HG03460 (cell line): Measurements from ENCODE around the gene TPO.
"Not testable (repeated sequence)": the region's sequence is repeated elsewhere in the genome, so short reads cannot be mapped to it uniquely, and the experiment has no call there.

Experiments used
- ATAC-seq: cut with Tn5 transposase; IDR thresholded peaks from one replicate; pipeline ENCODE4 v1.9.1; 2021; ENCODE audit not compliant: unreplicated experiment

TPO gene

DNA sequence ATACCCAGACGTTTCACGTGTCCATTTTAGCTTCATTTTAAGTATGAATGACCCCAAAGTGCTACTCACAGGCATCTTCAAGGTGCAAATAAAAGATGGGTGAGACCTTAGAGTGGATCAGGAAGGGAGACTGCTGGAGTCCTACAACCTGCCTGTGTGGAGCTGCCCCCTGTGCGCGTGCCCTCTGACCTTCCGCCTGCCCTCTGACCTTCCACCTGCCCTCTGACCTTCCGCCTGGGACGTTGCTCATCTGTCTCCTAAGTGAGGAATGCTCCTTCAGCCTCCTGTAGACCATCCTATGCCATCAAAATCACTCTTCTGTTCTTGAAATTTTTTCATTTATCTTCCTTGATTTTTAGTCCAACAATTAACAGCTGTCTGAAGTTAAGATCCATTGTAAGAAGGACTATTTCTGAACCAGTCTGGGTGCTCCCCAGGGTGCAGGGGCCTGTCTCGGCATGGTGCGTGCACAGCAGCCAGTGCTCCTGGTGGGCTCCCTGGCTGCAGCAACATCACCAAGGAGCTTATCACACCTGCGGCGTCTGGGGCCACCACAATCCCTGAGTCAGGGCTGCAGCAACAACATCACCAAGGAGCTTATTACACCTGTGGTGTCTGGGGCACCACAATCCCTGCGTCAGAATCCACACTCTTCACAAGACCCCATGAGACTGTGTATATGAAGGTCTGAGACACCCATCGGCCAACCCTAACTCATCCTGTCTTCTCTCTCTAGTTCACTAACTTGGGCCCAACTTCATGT is 86.0 kb downstream of the TPO start:
- no peak for ATAC-seq

DNA sequence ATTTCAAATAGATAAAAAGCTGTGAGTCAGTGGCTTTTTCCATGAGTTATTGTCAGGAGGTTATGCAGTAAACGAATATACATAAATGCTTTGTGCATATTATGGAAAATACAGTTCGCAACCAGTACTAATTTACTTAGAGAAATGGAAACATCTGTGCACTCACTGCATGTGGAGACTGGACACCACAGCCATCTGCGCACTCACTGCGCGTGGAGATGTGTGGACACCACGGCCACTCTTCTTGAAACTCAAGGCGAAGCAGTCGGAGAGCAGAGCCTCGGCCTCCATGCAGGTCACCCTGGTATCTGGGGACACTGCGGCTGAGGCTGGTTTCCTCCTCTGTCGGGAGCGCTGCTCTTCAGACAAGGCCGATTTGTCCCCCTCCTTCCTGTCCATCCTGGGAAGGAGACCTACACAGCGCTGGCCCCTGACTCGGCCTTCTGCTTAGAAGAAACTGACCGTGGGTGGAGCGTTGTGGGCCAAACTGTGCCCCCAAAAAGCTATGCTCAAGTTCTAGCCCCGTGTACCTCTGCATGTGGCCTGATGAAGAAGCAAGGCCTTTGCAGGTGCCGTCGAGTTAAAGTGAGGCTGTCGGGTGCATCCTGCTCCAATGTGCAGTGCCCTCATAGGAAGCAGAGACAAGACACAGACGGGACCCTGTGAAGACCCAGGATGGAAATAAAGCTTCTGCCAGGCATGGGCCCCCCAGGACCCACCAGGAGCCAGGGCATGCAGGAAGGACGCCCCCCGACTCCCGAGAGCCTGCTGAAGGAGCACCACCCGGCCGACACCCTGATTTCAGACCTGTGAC is 88.0 kb downstream of the TPO start:
- no peak for ATAC-seq

DNA sequence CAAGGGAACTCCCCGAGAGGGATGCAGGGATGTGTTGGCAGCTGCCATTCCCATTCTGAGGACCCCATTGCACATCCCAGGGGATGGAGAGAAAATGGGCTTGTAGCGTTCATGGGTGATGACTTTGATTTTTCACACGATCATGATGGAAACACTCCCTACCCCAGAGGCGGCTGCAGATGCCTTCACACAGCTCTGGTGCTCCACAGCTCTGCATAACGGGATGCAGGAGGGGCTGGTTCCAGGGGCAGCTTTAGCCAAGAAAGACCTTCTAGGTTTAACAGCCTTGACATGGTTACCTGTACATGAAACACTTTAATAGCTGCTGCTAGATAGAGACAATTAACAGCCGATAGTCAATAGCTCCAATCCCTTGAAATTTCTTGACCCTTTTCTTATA is 88.7 kb downstream of the TPO start:
- ATAC-seq = no peak

DNA sequence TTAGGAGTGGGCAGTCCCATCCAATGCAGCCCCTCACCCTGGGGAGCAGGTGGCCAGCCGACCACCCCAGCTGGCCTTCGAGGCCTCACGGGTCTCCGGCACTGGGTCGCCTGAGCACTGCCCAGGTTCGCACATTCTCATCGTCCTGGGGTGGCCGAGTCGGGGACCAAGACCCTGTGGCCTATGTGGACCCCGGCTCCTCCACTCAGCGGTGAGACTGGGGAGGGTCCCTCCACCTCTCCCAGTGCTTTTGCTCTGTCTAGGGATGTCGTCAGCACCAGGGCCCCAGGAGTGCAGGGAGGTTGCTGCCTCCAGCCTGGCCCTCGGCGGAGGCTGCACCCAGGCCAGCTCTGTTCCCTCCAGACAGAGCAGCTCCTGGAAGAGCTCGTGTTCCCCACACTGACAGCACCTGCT is 89.6 kb downstream of the TPO start:
- no peak for ATAC-seq

DNA sequence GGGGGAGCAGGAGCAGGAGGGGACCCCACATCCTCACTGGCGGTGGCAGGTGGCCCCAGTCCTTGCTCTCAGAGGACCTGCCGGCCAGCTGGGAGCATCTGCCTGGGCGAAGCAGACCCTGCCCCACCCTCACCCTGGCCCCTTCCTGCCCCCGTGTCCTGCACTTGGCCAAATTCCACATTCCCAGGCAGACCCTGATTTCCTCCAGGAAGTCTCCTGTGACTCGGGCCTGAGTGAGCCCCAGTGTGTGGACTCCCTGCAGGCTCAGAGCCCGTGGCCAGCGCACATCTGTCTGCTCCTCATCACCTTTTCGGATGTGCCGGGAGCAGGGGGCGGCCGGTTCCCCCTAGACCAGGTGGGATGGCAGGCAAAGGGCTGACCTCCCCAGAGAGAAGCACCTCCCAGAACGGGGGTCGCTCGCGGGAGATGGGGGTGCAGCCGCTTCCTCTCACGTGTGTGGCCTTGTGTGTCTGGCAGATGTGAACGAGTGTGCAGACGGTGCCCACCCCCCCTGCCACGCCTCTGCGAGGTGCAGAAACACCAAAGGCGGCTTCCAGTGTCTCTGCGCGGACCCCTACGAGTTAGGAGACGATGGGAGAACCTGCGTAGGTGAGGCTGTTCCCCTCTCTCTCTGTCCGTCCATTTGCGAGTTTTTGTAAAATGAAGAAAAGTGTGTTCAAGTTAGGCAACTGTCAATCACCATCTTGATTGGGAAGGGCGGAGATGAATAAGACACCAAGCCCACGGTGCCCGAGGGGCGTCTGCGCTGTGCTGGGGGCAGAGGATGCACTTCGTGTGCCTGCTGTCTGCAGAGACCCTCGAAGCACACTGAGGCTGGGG is 90.4 kb downstream of the TPO start:
- ATAC-seq = no peak

DNA sequence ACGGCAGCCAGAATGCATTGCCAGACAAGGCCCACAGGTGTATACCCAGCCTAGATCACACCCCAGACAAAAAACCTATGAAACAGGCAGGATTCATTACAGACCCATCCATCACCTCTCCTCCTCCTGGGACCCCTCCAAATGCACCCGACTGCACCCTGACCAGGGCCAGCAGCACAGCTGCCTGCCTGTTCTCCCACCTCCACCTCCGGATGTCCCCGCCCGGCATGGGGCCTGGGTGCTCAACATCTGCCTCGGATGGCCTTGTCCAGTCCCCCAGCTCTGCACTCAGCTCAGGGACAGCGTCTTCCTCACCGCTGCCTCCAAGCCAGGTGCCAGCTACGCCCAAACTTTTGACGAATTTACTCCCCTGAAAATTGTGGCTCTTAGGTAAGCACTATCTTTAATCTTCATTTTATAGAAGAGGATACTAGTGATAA is 91.1 kb downstream of the TPO start:
- no peak for ATAC-seq

DNA sequence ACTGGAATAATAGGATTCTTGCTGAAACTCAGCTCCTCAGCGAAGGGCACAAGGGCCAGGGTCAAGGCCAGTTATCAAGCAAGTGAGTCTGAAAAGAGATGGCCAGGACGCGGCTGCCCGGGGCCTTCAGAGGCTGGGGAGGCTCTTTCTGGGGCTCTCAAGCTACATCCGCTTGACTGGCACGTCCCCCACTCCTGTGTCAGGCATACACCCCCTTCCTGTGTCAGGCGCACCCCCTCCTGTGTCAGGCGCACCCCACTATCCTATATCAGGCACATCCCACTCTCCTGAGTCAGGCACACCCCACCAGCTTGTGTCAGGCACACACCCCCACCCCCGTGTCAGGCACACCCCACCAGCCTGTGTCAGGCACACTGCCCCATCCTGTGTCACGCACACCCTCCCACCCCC is 91.8 kb downstream of the TPO start:
- no peak for ATAC-seq

DNA sequence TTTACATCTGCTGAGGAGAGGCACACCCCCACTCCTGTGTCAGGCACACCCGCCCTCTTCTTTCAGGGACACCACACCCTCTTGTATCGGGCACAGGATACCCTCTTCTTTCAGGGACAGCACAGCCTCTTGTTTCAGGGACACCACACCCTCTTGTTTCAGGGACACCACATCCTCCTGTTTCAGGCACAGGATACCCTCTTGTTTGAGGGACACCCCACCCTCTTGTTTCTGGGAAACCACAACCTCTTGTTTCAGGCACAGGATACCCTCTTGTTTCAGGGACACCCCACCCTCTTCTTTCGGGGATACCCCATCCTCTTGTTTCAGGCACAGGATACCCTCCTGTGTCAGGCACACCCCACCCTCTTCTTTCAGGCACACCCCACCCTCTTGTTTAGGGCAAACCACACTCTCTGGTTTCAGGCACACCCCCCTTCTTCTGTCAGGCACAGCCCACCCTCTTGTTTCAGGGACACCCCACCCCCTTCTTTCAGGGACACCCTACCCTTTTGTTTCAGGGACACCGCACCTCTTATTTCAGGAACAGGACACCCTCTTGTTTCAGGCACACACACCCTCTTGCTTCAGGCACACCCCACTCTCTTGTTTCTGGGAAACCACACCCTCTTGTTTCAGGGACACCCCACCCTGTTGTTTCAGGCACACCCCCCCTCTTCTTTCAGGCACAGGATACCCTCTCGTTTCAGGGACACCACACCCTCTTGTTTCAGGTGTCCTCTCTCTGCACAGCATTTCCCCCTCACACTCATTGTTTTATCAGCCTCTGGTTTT is 96.2 kb downstream of the TPO start:
- ATAC-seq = no peak

DNA sequence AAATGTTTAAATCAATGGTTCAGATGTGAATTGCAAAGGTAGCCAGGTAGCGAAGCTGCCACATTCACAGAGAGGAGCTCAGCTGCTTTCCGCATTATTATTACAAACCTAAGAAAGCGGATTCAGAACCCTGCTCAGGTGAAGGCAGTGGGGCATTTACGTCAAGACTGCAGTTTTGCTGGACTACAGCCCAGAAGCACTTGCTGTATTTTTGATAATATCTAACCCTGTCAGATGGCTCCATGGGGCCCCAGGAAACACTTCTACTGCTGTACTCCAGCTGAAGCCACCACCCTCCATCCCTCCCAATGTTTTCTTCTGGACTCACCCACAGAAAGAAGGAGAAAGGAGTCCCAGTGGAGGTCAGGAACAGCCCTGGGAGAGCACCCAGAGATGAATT is 96.9 kb downstream of the TPO start:
- ATAC-seq = no peak

DNA sequence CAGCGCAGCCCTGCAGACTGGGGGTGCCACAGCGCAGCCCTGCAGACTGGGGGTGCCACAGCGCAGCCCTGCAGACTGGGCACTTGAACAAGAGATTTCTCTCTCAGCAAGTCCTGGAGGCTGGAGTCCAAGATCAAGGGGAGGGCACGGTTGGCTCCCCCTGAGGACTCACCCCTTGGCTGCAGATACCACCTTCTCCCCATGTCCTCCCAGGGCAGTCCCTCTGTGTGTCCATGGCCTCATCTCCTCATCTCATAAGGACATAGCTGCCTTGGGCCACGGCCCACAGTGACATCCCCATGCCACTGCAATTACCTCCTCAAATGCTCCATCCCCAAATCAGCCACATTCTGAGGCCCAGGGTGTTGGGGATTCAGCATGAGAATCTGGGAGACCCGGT is 98.2 kb downstream of the TPO start:
- ATAC-seq = no peak

DNA sequence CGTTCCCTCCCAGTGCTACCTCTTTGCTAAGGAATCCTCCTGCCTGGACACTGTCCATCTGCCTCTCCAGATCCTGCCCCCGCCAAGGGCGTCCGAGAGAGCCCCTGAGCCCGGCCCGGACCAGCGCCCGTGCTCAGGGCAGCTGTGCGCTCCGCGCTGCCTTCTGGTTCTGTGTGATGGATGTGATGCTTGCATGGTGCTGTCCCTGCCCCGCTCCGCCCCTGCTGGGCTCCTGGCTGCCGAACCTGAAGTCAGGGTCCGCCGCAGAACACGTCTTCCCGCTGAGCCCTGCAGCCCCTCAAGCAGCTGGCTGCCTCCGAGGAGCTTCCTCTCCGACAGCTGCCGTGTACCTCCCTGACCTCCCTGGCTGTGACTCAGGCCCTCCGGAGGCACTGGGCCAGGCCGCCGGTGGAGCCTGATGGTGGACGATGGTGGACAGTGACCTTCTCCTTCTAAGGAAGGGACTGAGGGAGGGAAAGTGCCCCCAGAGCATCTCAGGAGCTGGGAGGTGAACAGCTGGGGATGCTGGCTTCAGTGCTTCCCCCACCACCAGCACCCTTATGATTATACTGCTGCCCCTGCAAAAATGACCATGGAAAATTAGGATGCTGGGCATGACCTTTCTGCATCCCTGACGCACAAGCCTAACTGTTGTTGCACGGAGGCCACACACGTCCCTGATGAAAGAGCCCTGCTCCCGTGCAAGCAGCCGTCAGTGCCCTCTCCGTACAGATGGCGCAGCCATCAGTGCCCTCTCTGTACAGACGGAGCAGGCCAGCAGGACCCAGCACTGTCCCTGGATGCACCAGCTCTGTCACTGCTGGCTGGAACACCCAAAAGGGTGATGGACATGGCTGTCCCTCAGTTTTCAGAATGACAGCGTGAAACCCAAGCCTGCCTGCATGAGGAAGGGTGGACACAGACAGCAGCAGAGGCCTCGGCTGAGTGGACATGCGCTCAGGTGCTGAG is 99.3 kb downstream of the TPO start:
- ATAC-seq = no peak

DNA sequence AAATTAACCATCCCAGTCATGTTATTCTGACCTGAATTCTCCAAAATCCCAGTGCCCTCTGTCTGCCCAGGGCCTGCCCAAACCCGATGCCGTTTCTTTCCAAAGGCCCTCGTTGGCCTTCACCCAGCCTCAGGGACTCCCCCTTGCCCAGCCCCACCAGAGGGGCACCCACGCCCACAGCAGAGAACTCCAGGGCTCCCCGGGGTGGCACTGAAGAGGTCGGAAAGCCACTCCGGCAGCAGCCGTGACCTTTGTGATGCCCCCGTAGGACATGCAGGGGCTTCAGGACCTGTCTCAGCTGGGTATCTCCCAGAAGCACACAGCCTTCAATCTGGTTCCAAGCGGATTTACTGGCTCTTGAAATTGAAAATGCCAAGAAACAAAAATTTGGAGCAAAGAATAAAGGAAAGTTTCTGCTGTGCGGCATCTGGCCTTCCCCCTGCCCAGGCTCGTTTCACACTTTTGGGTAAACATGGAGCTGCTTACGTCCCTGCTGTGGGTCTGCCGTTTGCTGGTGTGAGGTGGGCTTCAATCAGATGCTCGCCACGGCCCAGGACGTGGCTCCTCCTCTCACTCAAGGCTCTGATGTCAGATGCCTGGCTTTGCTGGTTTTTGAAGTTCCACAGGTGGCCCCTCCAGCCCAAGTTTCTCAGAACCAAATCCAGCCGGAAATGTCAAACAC is 101.3 kb downstream of the TPO start:
- no peak for ATAC-seq

DNA sequence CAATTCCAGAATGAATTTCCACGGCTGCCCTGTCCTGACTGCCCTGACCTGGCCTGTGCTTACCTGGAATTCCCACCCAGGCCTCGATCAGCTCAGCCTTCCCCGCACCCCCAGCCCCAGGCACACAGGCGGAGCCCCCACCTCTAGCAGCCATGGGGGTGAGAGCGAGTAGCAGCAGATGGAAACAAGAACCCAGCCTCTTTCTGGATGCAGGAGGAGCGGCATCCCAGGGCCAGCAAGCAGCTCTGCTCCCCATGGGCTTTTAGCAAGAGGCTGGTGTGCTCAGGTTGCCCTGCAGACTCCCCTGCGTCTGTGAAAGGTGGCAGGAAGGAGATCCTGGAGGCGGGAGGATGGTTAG is 101.8 kb downstream of the TPO start:
- ATAC-seq = no peak

DNA sequence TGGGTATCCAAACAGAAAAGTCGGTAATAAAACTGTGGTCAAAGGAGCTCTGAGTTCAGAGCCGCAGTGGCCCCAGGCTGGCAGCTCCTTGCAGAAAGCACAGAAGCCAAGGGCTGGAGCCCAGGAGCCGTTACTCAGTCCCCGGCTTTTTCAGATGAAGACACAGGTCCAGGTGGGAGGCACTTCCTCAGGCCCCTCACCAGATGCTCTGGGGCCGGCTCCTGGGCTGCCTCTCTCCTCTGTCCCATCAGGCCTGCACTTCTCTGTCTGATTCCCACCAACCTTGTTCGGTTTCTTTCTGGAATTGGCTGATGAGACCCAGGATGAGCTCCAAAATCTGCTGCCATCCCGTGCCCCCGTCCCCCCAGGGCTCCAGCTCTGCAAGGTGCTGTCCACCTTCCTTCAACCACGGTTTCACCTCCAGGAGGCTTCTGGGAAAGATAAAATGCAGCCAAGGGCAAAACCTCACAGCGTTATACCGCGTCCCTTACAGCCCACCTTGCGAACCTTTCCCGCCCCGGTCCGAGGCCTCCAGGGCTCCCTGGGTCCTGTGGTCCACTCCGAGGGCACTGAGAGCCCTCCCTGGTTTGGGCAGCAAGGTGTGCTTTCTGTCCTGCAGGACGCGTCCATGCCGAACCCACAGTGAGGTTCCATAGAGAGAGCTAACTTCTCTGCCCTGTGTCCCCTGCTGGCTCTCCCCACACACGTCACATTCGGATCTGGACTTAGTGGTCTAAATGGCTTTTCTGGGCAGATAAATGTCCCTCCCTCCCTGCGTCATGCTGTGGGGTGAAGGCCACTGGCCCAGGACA is 102.9 kb downstream of the TPO start:
- ATAC-seq = no peak

DNA sequence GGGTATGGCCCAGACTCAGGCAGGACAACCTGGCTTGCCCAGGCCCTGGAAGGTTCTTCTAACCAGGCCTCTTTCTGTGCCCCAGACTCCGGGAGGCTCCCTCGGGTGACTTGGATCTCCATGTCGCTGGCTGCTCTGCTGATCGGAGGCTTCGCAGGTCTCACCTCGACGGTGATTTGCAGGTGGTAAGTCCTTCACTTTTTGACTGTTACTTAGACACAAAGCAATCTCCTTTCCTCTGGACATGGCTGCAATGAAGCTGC is 103.5 kb downstream of the TPO start:
- no peak for ATAC-seq

DNA sequence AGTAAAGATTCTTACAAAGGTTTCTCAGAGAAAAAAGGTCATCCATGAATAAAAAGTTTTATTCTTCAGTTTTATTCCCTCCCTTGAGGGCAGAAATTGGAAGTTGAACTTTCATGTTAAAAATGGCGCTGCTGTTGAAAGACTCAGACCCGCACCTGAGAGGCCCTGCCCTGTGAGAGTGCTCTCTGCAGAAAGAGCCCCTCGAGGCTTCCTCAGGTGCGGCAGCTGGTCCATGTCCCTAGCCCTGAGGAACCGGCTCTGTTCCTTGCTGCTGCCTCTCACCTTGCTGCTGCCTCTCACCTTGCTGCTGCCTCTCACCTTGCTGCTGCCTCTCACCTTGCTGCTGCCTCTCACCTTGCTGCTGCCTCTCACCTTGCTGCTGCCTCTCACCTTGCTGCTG is 104.0 kb downstream of the TPO start:
- not testable (repeated sequence) for ATAC-seq

DNA sequence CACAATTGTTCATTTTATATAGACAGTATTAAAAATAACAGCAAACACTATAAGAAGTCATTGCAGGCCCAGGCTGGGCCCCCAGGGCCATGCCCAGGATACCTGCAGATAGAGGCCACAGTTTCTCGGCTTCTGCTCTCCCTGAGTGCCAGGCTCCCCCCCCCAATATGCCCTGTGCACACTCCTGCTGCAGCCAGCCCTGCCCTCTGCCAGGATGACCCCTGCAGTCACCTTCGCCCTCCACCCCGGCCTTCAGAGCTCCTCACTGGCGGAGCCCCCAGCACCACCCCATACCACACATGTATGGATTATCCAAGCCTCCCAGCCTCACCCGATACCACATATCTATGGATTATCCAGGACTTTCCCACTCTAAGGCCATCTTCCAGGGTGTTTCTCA is 104.5 kb downstream of the TPO start:
- no peak for ATAC-seq

DNA sequence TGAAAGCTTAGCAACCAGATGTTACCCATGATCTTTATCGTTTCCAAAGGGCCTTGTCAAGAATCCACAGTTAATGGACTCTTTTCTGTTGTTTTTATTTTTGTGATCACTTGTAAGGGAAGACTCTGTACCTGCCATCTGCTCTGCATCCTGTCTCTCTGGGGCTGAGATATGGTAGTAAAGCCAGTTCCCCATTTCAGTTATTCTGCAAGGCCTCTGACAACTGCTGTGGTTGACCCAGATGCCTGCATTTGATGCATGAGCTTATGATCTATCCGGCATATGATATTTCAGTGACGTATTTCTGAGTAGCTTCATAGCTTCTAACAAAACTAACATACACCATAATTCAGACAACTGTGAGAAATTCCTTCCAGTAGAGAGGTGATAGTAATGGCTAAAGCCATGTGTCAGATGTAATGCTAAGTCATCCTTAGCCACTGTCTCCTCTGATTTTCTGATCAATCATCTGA is 105.1 kb downstream of the TPO start:
- no peak for ATAC-seq
